Thyroid gland (tissue), 4 donors: Measurements from ENCODE around the gene CCDC85B.

ENCODE experiments used
- CTCF ChIP-seq, 6 experiments: fragments of 200-600 bp in 3 of 6; fragments of 450-650 bp in 3 of 6; sonication (generic) in 3 of 6; IDR thresholded peaks; one replicate each; pipeline ENCODE4 v1.5.1; 2016 to 2019; ENCODE audit warnings: antibody characterized with exemption in 6 of 6, mild to moderate bottlenecking in 2 of 6, inconsistent platforms in 1 of 6, moderate library complexity in 1 of 6
- POLR2A ChIP-seq, 2 donors: fragments of 450-650 bp; IDR thresholded peaks; one replicate each; pipeline ENCODE4 v1.6.1; 2017; ENCODE audit warnings: antibody characterized with exemption in 2 of 2, mild to moderate bottlenecking in 2 of 2, moderate library complexity in 1 of 2

- TF ChIP-seq CTCF (IDR thresholded peaks at IDR 0.05) (no peak), POLR2A (IDR thresholded peaks at IDR 0.05) (no peak)
Measured at GRCh38 chr11:65869643-65870306, 20.7 kb upstream of the CCDC85B start.
